Neuronal stem cell (in vitro differentiated cells): Measurements from ENCODE around the gene LTC4S.

Experiments used
- DNase-seq: peaks from one replicate; pipeline ENCODE4 v3.0.0-alpha.2; 2013; ENCODE audit warnings: low spot score
- H2AFZ ChIP-seq: one replicate; pipeline ENCODE4 v1.6.1; 2013; ENCODE audit warnings: mild to moderate bottlenecking, low read length, inconsistent platforms
- H2AK5ac ChIP-seq: 2 replicates; pipeline ENCODE4 v1.6.1; 2013; ENCODE audit warnings: low read depth, mild to moderate bottlenecking, inconsistent platforms, low read length, moderate library complexity, mixed read lengths
- H2BK120ac ChIP-seq: 2 replicates; pipeline ENCODE4 v1.6.1; 2013; ENCODE audit warnings: low read depth, mild to moderate bottlenecking, inconsistent platforms, low read length, moderate library complexity, mixed read lengths
- H2BK12ac ChIP-seq: one replicate; pipeline ENCODE4 v1.6.1; 2013; ENCODE audit warnings: low read length, inconsistent platforms
- H2BK15ac ChIP-seq: 2 replicates; pipeline ENCODE4 v1.6.1; 2013; ENCODE audit warnings: mild to moderate bottlenecking, low read length, inconsistent platforms, mixed read lengths
- H2BK5ac ChIP-seq: one replicate; pipeline ENCODE4 v1.6.1; 2013; ENCODE audit warnings: inconsistent platforms, mild to moderate bottlenecking, low read length, moderate library complexity
- H3K14ac ChIP-seq: one replicate; pipeline ENCODE4 v1.6.1; 2013; ENCODE audit warnings: low read length, inconsistent platforms
- H3K18ac ChIP-seq: 2 replicates; pipeline ENCODE4 v1.6.1; 2013; ENCODE audit warnings: low read length, inconsistent platforms
- H3K23ac ChIP-seq: 2 replicates; pipeline ENCODE4 v1.6.1; 2013; ENCODE audit warnings: low read depth, mild to moderate bottlenecking, mixed read lengths, low read length, inconsistent platforms; ENCODE audit not compliant: poor library complexity
- H3K27ac ChIP-seq: replicated peaks from 3 replicates; pipeline ENCODE4 v1.5.1; 2013; ENCODE audit warnings: low read length, inconsistent platforms
- H3K27me3 ChIP-seq, 3 experiments: 2 replicates each; pipeline ENCODE4 v1.6.1; 2013; ENCODE audit warnings: low read length in 3 of 3, mild to moderate bottlenecking in 2 of 3, inconsistent platforms in 1 of 3, low read depth in 1 of 3, mixed read lengths in 1 of 3, moderate library complexity in 1 of 3; ENCODE audit not compliant: control insufficient read depth in 3 of 3, insufficient read depth in 3 of 3
- H3K36me3 ChIP-seq, 2 donors: replicated peaks in 1 of 2; 2 replicates each; pipeline ENCODE4 v1.6.1; 2013; ENCODE audit warnings: low read length in 2 of 2; ENCODE audit not compliant: control insufficient read depth in 2 of 2, insufficient read depth in 2 of 2
- H3K4ac ChIP-seq: 2 replicates; pipeline ENCODE4 v1.6.1; 2013; ENCODE audit warnings: inconsistent platforms, mild to moderate bottlenecking, low read length, moderate library complexity
- H3K4me1 ChIP-seq, 2 donors: 1 replicate in 1 of 2; 2 replicates in 1 of 2; pipeline ENCODE4 v1.6.1; 2013; ENCODE audit warnings: low read length in 2 of 2, low read depth in 1 of 2; ENCODE audit not compliant: control insufficient read depth in 2 of 2, insufficient read depth in 1 of 2
- H3K4me2 ChIP-seq: one replicate; pipeline ENCODE4 v1.6.1; 2013; ENCODE audit warnings: mild to moderate bottlenecking, low read length, inconsistent platforms; ENCODE audit not compliant: insufficient read depth, poor library complexity, severe bottlenecking
- H3K4me3 ChIP-seq, 2 donors: 2 replicates each; pipeline ENCODE4 v1.5.1; 2013; ENCODE audit warnings: low read length in 2 of 2, mild to moderate bottlenecking in 2 of 2, inconsistent platforms in 1 of 2, moderate library complexity in 1 of 2
- H3K79me1 ChIP-seq: one replicate; pipeline ENCODE4 v1.6.1; 2013; ENCODE audit warnings: low read depth, mild to moderate bottlenecking, inconsistent platforms, low read length, moderate library complexity
- H3K9ac ChIP-seq: one replicate; pipeline ENCODE4 v1.6.1; 2013; ENCODE audit warnings: mild to moderate bottlenecking, low read depth, low read length, inconsistent platforms; ENCODE audit not compliant: poor library complexity
- H3K9me3 ChIP-seq, 2 donors: replicated peaks in 1 of 2; 2 replicates each; pipeline versions ENCODE3 to v1.6.1; 2013; ENCODE audit warnings: low read length in 2 of 2, mild to moderate bottlenecking in 2 of 2, inconsistent platforms in 1 of 2, low read depth in 1 of 2, mixed read lengths in 1 of 2, moderate library complexity in 1 of 2; ENCODE audit not compliant: control insufficient read depth in 2 of 2, insufficient read depth in 1 of 2
- H4K8ac ChIP-seq: one replicate; pipeline ENCODE4 v1.6.1; 2013; ENCODE audit warnings: low read depth, mild to moderate bottlenecking, inconsistent platforms, low read length, moderate library complexity
- H4K91ac ChIP-seq: one replicate; pipeline ENCODE4 v1.6.1; 2013; ENCODE audit warnings: low read length, low read depth, mild to moderate bottlenecking, inconsistent platforms; ENCODE audit not compliant: poor library complexity
- WGBS, 2 donors: extraction: QIAGEN DNeasy Blood & Tissue Kit; methylation state at CpG; one replicate each; pipeline ENCODE4 v1.1.7; 2013; ENCODE audit warnings: missing lambda C conversion rate in 2 of 2, mixed read lengths in 1 of 2; ENCODE audit not compliant: insufficient read length in 2 of 2, insufficient replicate concordance in 1 of 2; ENCODE audit errors: extremely low coverage in 2 of 2; 5-methylcytosine and 5-hydroxymethylcytosine counted together

The LTC4S gene

DNA sequence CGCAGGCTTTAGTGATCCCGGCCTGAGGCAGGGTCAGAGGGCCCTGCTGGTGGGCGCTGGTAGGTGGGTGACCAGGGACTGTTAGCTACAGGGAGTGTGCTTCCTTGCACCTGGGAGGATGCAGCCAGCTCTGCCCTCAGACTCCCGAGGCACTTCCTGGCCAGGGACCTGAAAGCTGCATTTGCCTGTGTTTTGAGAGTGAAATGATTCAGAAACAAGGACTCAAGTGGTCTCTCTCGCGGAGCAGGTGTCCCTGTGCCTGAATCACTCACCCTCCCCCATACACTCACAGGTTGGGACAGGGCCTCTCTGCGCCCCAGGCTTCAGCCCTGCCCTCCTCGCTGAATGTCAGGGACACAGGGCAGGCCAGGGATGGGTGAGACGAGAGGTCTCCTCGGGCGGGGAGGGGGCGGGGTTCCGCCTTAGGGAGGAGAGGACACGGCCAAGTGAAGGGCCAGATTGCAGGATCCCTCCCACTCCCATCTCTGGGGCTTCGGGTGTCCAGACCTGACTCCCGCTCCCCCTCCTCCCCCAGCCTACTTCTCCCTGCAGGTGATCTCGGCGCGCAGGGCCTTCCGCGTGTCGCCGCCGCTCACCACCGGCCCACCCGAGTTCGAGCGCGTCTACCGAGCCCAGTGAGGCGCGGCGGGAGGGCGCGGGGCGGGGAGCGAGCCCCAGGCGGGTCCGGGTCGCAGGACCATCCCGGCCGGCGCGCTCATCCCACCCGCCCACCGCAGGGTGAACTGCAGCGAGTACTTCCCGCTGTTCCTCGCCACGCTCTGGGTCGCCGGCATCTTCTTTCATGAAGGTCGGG is 1.5 kb downstream of the LTC4S start:
- Histone ChIP-seq H3K9ac (peak overlapping the region; percentile 94), H3K4me3 (peak overlapping the region; percentile 25 to 84), H2BK15ac (peak overlapping the region; percentile 58), H3K4me2 (peak overlapping the region; percentile 99), H2BK12ac (no peak overlapping the region), H3K27ac (no peak overlapping the region), H3K9me3 (peaks cover 0 to 5% of the 10 kb centered on the region in 2 donors), H3K27me3 (peaks cover 0 to 8% (median 0%) of the 10 kb centered on the region in 3 experiments), H3K23ac (peak overlapping the region; percentile 99), H3K79me1 (peaks cover 5% of the 10 kb centered on the region), H4K91ac (peak overlapping the region; percentile 69), H3K4ac (no peak overlapping the region), H2BK5ac (peak overlapping the region; percentile 2), H3K36me3 (peaks cover 22 to 36% of the 10 kb centered on the region in 2 donors), H2AFZ (peak overlapping the region; percentile 78), H2AK5ac (peak overlapping the region; percentile 63), H3K4me1 (peaks cover 3 to 5% of the 10 kb centered on the region in 2 donors), H3K14ac (peak overlapping the region; percentile 94), H4K8ac (no peak overlapping the region), H3K18ac (peak overlapping the region; percentile 94), H2BK120ac (peak overlapping the region; percentile 18)
- no peak for DNase-seq
- WGBS, 2 donors: no CpG with 5 or more reads among the region's 53 CpGs

DNA sequence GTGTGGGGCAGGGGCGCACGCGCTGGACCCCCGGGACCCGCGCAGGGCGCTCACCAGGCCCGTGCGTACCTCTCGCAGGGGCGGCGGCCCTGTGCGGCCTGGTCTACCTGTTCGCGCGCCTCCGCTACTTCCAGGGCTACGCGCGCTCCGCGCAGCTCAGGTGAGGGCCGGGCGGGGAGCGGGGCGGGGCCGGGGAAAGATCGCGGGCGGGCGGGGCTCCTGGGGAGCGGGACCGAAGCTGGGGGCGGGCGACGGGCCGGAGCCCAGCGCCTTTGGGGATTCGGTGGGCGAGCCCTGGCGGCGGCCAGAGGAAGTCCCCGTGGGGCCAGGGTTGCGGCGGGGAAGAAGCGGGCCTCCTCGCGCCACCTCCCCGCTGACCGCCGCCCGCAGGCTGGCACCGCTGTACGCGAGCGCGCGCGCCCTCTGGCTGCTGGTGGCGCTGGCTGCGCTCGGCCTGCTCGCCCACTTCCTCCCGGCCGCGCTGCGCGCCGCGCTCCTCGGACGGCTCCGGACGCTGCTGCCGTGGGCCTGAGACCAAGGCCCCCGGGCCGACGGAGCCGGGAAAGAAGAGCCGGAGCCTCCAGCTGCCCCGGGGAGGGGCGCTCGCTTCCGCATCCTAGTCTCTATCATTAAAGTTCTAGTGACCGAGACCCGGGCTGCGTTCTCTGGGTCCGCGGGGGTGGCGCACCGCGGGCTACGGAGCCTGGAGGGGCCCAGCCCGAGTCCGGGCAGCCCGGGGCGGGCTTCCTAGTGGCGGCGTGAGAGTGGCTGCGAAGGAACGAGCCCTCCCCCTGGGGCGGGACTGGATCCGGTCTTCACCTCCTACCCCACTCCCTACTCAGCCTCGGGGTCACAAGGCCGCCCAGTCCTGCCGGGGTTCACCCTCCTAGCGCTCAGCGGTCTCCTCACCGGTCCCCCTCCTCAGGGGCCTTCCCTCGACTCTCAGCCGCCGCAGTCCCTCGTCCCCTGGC is 2.4 kb downstream of the LTC4S start:
- peak overlapping the region; percentile 94 for H3K14ac ChIP-seq
- peaks cover 25 to 45% of the 10 kb centered on the region in 2 donors for H3K36me3 ChIP-seq
- H3K4me1 ChIP-seq: peaks cover 3 to 5% of the 10 kb centered on the region in 2 donors
- H3K4ac ChIP-seq: no peak overlapping the region
- H2BK5ac ChIP-seq: peak overlapping the region; percentile 44
- peak overlapping the region; percentile 78 for H2AK5ac ChIP-seq
- peak overlapping the region; percentile 30 for H4K91ac ChIP-seq
- H3K18ac ChIP-seq: peak overlapping the region; percentile 94
- H3K79me1 ChIP-seq: peaks cover 5% of the 10 kb centered on the region
- no peak for DNase-seq
- H2BK15ac ChIP-seq: peak overlapping the region; percentile 58
- H3K4me2 ChIP-seq: peak overlapping the region; percentile 99
- peak overlapping the region; percentile 94 for H3K9ac ChIP-seq
- H3K23ac ChIP-seq: peak overlapping the region; percentile 99
- H3K4me3 ChIP-seq: peak overlapping the region; percentile 26 to 84
- peak overlapping the region; percentile 18 for H2BK120ac ChIP-seq
- H3K9me3 ChIP-seq: peaks cover 0 to 5% of the 10 kb centered on the region in 2 donors
- no peak overlapping the region for H4K8ac ChIP-seq
- WGBS, 2 donors: no CpG with 5 or more reads among the region's 113 CpGs
- H2BK12ac ChIP-seq: no peak overlapping the region
- H3K27me3 ChIP-seq: peaks cover 0 to 8% (median 0%) of the 10 kb centered on the region in 3 experiments
- H2AFZ ChIP-seq: peak overlapping the region; percentile 78
- H3K27ac ChIP-seq: no peak overlapping the region

DNA sequence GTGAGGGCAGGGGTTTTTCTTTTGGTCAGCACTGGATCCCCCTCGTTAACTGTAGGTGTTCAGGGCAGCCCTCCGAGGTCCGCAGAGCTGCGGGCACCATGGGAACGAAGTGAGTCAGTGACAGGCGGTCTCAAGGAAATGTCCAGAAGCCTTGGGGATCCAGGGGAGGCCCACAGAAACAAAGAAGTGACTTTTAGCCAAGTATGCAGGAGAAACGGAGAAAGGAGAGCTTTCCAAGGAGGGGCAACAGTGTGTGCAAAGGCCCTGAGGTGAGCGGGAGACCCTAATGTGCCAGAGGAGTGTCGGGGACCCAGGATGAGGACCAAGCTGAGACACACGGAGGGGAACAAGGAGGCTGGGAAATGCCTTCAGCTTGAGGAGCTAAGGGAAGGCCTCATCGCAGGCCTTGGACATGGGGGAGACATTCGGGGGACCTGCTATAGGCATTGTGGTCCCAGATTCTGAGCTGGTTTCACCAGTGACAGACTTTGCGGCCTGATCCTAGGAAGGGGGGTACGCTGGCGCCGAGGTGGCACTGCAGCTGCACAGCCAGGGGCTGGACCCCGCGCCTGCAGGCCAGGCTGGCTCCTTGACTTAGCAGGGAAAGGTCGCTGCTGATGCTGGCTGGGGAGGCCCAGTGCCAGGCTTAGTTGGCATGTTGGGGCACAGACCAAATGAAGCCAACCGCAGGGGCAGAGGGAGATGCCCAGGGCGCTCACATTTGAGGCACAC is 3.3 kb downstream of the LTC4S start:
- no peak overlapping the region for H2BK120ac ChIP-seq
- peak overlapping the region; percentile 78 for H2AK5ac ChIP-seq
- no peak overlapping the region for H3K18ac ChIP-seq
- no peak overlapping the region for H3K27ac ChIP-seq
- DNase-seq: no peak
- H3K79me1 ChIP-seq: peaks cover 8% of the 10 kb centered on the region
- peaks cover 3 to 5% of the 10 kb centered on the region in 2 donors for H3K4me1 ChIP-seq
- no peak overlapping the region for H3K23ac ChIP-seq
- H2BK12ac ChIP-seq: no peak overlapping the region
- no peak overlapping the region for H4K8ac ChIP-seq
- H3K9ac ChIP-seq: peak overlapping the region; percentile 51
- peaks cover 26 to 53% of the 10 kb centered on the region in 2 donors for H3K36me3 ChIP-seq
- peak overlapping the region; percentile 44 for H2BK5ac ChIP-seq
- H4K91ac ChIP-seq: no peak overlapping the region
- peak overlapping the region; percentile 99 for H3K4me2 ChIP-seq
- WGBS, 2 donors: no CpG with 5 or more reads among the region's 21 CpGs
- peaks cover 0 to 5% of the 10 kb centered on the region in 2 donors for H3K9me3 ChIP-seq
- peak overlapping the region; percentile 26 to 84 for H3K4me3 ChIP-seq
- H3K4ac ChIP-seq: no peak overlapping the region
- no peak overlapping the region for H3K14ac ChIP-seq
- peaks cover 0 to 8% (median 0%) of the 10 kb centered on the region in 3 experiments for H3K27me3 ChIP-seq
- H2AFZ ChIP-seq: no peak overlapping the region
- H2BK15ac ChIP-seq: no peak overlapping the region
